ACHN (cell line): ENCODE data around the gene SPTLC1.
"Not testable (repeated sequence)": the region's sequence is repeated elsewhere in the genome, so short reads cannot be mapped to it uniquely, and the experiment has no call there.

ENCODE experiments used
- DNase-seq: peaks from one replicate; pipeline ENCODE4 v3.0.0-alpha.2; 2015
- in situ Hi-C: cut with HindIII; loops from 2 replicates; pipeline ENCODE4 v1.10.0; 2017; ENCODE audit warnings: low sequenced_read_pairs, low pct_ligation_motif_present, low pct_unique_long_range_greater_than_20kb

SPTLC1 gene

GRCh38 chr9:92044936-92045335, 70.3 kb downstream of the SPTLC1 start:
- in situ Hi-C loops = no loop called here
- DNase-seq = no peak

GRCh38 chr9:92043002-92043401, 72.2 kb downstream of the SPTLC1 start:
- no peak for DNase-seq
- in situ Hi-C loops = no loop called here

- no peak for DNase-seq
- in situ Hi-C loops = no loop called here
These were observed 73.0 kb downstream of the SPTLC1 start for GRCh38 chr9:92042260-92042659.

GRCh38 chr9:92036756-92037155, 78.5 kb downstream of the SPTLC1 start:
- no peak for DNase-seq
- in situ Hi-C loops = no loop called here

GRCh38 chr9:92036411-92036746, 78.8 kb downstream of the SPTLC1 start:
- DNase-seq = no peak
- in situ Hi-C loops = no loop called here

- no peak for DNase-seq
- in situ Hi-C loops = no loop called here
These were observed 79.4 kb downstream of the SPTLC1 start for GRCh38 chr9:92035687-92036410.

- in situ Hi-C loops = no loop called here
These were observed 80.1 kb downstream of the SPTLC1 start for GRCh38 chr9:92035146-92035545.

GRCh38 chr9:92033991-92034390, 81.2 kb downstream of the SPTLC1 start:
- no peak for DNase-seq
- in situ Hi-C loops = no loop called here

More at GRCh38 chr9:92035146-92035545, 80.1 kb downstream of the SPTLC1 start:
- DNase-seq = no peak

GRCh38 chr9:92033307-92033706, 81.9 kb downstream of the SPTLC1 start:
- no peak for DNase-seq
- in situ Hi-C loops = no loop called here

GRCh38 chr9:92032891-92033290, 82.3 kb downstream of the SPTLC1 start:
- in situ Hi-C loops = no loop called here
- no peak for DNase-seq

GRCh38 chr9:92030367-92030766, 84.8 kb downstream of the SPTLC1 start:
- DNase-seq = no peak
- in situ Hi-C loops = no loop called here

GRCh38 chr9:92029553-92029952, 85.7 kb downstream of the SPTLC1 start:
- in situ Hi-C loops = no loop called here
- no peak for DNase-seq

GRCh38 chr9:92026206-92027002, 88.8 kb downstream of the SPTLC1 start:
- in situ Hi-C loops = no loop called here
- DNase-seq = no peak

- in situ Hi-C loops, DNase-seq: not testable (repeated sequence)
These were observed 93.2 kb downstream of the SPTLC1 start for GRCh38 chr9:92021785-92022541.

GRCh38 chr9:92019658-92020057, 95.6 kb downstream of the SPTLC1 start:
- in situ Hi-C loops = no loop called here
- DNase-seq = no peak

GRCh38 chr9:92010705-92011536, 104.3 kb downstream of the SPTLC1 start:
- no peak for DNase-seq

GRCh38 chr9:92010253-92010652, 105.0 kb downstream of the SPTLC1 start:
- in situ Hi-C loops = not testable (repeated sequence)

More at GRCh38 chr9:92010705-92011536, 104.3 kb downstream of the SPTLC1 start:
- in situ Hi-C loops = no loop called here

GRCh38 chr9:92008041-92008440, 107.2 kb downstream of the SPTLC1 start:
- no peak for DNase-seq

More at GRCh38 chr9:92010253-92010652, 105.0 kb downstream of the SPTLC1 start:
- not testable (repeated sequence) for DNase-seq

More at GRCh38 chr9:92008041-92008440, 107.2 kb downstream of the SPTLC1 start:
- in situ Hi-C loops = no loop called here
